Neural progenitor cell (in vitro differentiated cells): ENCODE results near the gene ACD. TPM values are rescaled to one million over a fixed set of nuclear protein-coding genes. Genes with fewer than 3 reads are reported as not detected.

Source experiments
- DNase-seq: peaks from one replicate; pipeline ENCODE4 v3.0.0-alpha.2; 2016; ENCODE audit warnings: low spot score
- H2AFZ ChIP-seq: fragments of 200-600 bp; sonication (generic); replicated peaks from 2 replicates; pipeline ENCODE4 v1.6.1; 2016; ENCODE audit warnings: antibody characterized with exemption
- H3F3A ChIP-seq: fragments of 200-600 bp; sonication (generic); 2 replicates; pipeline ENCODE4 v1.6.1; 2016; ENCODE audit warnings: antibody characterized with exemption, low read depth
- H3K27ac ChIP-seq: fragments of 200-600 bp; sonication (generic); 2 replicates; pipeline ENCODE4 v1.5.1; 2016; ENCODE audit warnings: mild to moderate bottlenecking
- H3K27me3 ChIP-seq: fragments of 200-600 bp; sonication (generic); 2 replicates; pipeline ENCODE4 v1.6.1; 2016; ENCODE audit warnings: mild to moderate bottlenecking, moderate library complexity
- H3K36me3 ChIP-seq: fragments of 200-600 bp; sonication (generic); 2 replicates; pipeline ENCODE4 v1.5.1; 2016
- H3K4me1 ChIP-seq: fragments of 200-600 bp; sonication (generic); 2 replicates; pipeline ENCODE4 v1.6.1; 2016; ENCODE audit warnings: mixed run types
- H3K4me2 ChIP-seq: fragments of 200-600 bp; sonication (generic); 2 replicates; pipeline ENCODE4 v1.6.1; 2016
- H3K4me3 ChIP-seq: fragments of 200-600 bp; sonication (generic); 2 replicates; pipeline ENCODE4 v1.5.1; 2016
- H3K79me2 ChIP-seq: fragments of 200-600 bp; sonication (generic); 2 replicates; pipeline ENCODE4 v1.6.1; 2016; ENCODE audit warnings: low read depth
- H3K9ac ChIP-seq: fragments of 200-600 bp; sonication (generic); 2 replicates; pipeline ENCODE4 v1.6.1; 2016
- H3K9me3 ChIP-seq: fragments of 200-600 bp; sonication (generic); 2 replicates; pipeline ENCODE4 v1.5.1; 2016; ENCODE audit warnings: low read depth
- H4K20me1 ChIP-seq: fragments of 200-600 bp; sonication (generic); 2 replicates; pipeline ENCODE4 v1.6.1; 2016; ENCODE audit warnings: low read depth
- H3K27ac Mint-ChIP-seq: 3 replicates; pipeline ENCODE4 v1.8.0; 2021; ENCODE audit warnings: mixed read lengths
- H3K27me3 Mint-ChIP-seq: 2 replicates; pipeline ENCODE4 v1.8.0; 2022; ENCODE audit warnings: low read depth, mild to moderate bottlenecking, inconsistent platforms, moderate library complexity, mixed read lengths; ENCODE audit not compliant: insufficient read depth
- H3K36me3 Mint-ChIP-seq: 3 replicates; pipeline ENCODE4 v1.8.0; 2021; ENCODE audit warnings: mixed read lengths
- H3K4me1 Mint-ChIP-seq: 3 replicates; pipeline ENCODE4 v1.8.0; 2021; ENCODE audit warnings: mixed read lengths
- H3K4me3 Mint-ChIP-seq: 3 replicates; pipeline ENCODE4 v1.8.0; 2021; ENCODE audit warnings: mild to moderate bottlenecking, moderate library complexity, mixed read lengths
- H3K9me3 Mint-ChIP-seq: 3 replicates; pipeline ENCODE4 v1.8.0; 2020; ENCODE audit warnings: mixed read lengths
- CTCF ChIP-seq: fragments of 200-600 bp; sonication (generic); IDR thresholded peaks from 2 replicates; pipeline ENCODE4 v1.5.1; 2017; ENCODE audit warnings: antibody characterized with exemption, mild to moderate bottlenecking
- EZH2 ChIP-seq: fragments of 200-600 bp; sonication (generic); IDR thresholded peaks from 2 replicates; pipeline ENCODE4 v1.6.1; 2017; ENCODE audit warnings: antibody characterized with exemption, mild to moderate bottlenecking, moderate library complexity
- EZH2phosphoT487 ChIP-seq: fragments of 200-600 bp; sonication (generic); IDR thresholded peaks from 2 replicates; pipeline ENCODE4 v1.6.1; 2017; ENCODE audit warnings: antibody characterized with exemption
- total RNA-seq: library from RNA; depleted of rRNA; stranded (reverse); fragments of >200 nt; gene quantifications from 2 replicates; pipeline ENCODE4 v1.2.3, GENCODE V29; 2015; ENCODE audit warnings: low replicate concordance

The ACD gene
- total RNA-seq, 1 donor from 2014 or later, result 11.5 TPM

DNA sequence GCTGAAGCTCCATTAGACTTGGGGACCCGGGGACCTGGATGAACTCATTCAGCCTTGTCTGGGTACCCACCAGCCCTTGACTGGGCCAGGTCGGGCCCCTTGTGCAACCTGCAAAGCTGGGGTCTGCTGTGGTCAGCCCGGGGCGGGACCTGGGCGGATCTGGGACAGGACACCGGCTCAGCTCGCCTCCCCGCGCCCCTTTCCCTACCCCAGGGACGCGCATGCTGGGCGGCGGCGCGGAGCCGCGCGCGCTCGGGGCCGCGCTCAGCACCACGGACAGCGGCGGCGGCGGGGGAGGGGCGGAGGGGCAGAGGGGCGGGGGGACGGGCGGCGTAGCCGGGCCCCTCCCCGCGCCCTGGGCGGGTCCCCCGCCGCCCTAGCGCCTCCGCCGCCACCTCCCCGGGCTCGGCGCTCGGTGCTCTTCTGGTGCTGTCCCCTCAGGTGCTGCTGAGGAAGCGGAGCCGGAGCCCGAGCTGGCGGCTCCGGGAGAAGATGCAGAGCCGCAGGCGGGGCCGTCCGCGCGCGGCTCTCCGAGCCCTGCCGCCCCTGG, 7.4 kb downstream of the ACD start:
- Histone ChIP-seq H3K4me1 (peaks cover 7% of the 10 kb centered on the region), H3K4me2 (peak overlapping the region; percentile 83), H4K20me1 (peaks cover 57% of the 10 kb centered on the region), H3K4me3 (peak overlapping the region; percentile 46), H3K79me2 (no peaks in the 10 kb centered on the region), H3K27me3 (peaks cover 48% of the 10 kb centered on the region), H3K27ac (no peak overlapping the region), H2AFZ (no peak overlapping the region), H3K9ac (no peak overlapping the region), H3K9me3 (no peaks in the 10 kb centered on the region), H3K36me3 (no peaks in the 10 kb centered on the region), H3F3A (peaks cover 8% of the 10 kb centered on the region)
- Mint-ChIP-seq H3K4me3 (no peak overlapping the region), H3K4me1 (peaks cover 10% of the 10 kb centered on the region), H3K9me3 (no peaks in the 10 kb centered on the region), H3K36me3 (no peaks in the 10 kb centered on the region), H3K27me3 (peaks cover 37% of the 10 kb centered on the region), H3K27ac (no peak overlapping the region)
- TF ChIP-seq EZH2phosphoT487 (no peak), EZH2 (no peak), CTCF (no peak)
- DNase-seq, result peak; percentile 88

GRCh38 chr16:67651847-67652246, 8.2 kb downstream of the ACD start:
- Histone ChIP-seq H3K36me3 (no peaks in the 10 kb centered on the region), H3K27ac (no peak overlapping the region)

DNA sequence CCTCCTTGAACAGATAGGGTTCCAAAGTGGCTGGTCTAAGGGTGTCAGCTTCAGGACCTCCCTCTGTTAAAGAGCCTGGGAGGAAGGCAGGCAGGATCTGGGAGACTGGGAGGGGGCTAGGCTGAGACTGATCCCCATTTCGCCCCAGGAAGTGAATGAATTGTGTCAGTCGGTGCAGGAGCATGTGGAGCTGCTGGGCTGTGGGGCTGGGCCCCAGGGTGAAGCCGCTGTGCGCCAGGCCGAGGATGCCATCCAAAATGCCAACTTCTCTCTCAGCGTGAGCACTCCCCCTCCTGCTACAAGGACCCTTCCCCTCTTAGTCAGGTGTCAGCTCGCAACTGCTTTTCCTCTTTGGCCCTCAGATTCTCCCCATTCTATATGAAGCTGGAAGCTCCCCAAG, 9.0 kb downstream of the ACD start:
- no peak overlapping the region for H2AFZ ChIP-seq
- Mint-ChIP-seq H3K36me3 (no peaks in the 10 kb centered on the region), H3K27ac (no peak overlapping the region), H3K27me3 (peaks cover 37% of the 10 kb centered on the region), H3K4me1 (peaks cover 10% of the 10 kb centered on the region), H3K4me3 (no peak overlapping the region), H3K9me3 (no peaks in the 10 kb centered on the region)
- no peak overlapping the region for H3K9ac ChIP-seq
- TF ChIP-seq EZH2 (no peak), EZH2phosphoT487 (no peak), CTCF (no peak)
- H3F3A ChIP-seq, result peaks cover 8% of the 10 kb centered on the region
- DNase-seq, result no peak
- peaks cover 51% of the 10 kb centered on the region for H4K20me1 ChIP-seq
- H3K27me3 ChIP-seq, result peaks cover 52% of the 10 kb centered on the region
- no peak overlapping the region for H3K4me2 ChIP-seq
- no peaks in the 10 kb centered on the region for H3K79me2 ChIP-seq
- H3K27ac ChIP-seq, result no peak overlapping the region
- H3K36me3 ChIP-seq, result no peaks in the 10 kb centered on the region
- peaks cover 7% of the 10 kb centered on the region for H3K4me1 ChIP-seq
- H3K4me3 ChIP-seq, result no peak overlapping the region
- no peaks in the 10 kb centered on the region for H3K9me3 ChIP-seq

More at GRCh38 chr16:67651847-67652246, 8.2 kb downstream of the ACD start:
- Mint-ChIP-seq H3K4me1 (peaks cover 10% of the 10 kb centered on the region), H3K27me3 (peaks cover 37% of the 10 kb centered on the region), H3K36me3 (no peaks in the 10 kb centered on the region), H3K27ac (no peak overlapping the region), H3K9me3 (no peaks in the 10 kb centered on the region), H3K4me3 (peak overlapping the region; percentile 82)
- H2AFZ ChIP-seq, result no peak overlapping the region
- no peaks in the 10 kb centered on the region for H3K79me2 ChIP-seq
- H3K9me3 ChIP-seq, result no peaks in the 10 kb centered on the region
- no peak overlapping the region for H3K9ac ChIP-seq
- no peak overlapping the region for H3K4me3 ChIP-seq
- no peak overlapping the region for H3K4me2 ChIP-seq
- H3F3A ChIP-seq, result peaks cover 8% of the 10 kb centered on the region
- H3K27me3 ChIP-seq, result peaks cover 51% of the 10 kb centered on the region
- no peak for DNase-seq
- H3K4me1 ChIP-seq, result peaks cover 7% of the 10 kb centered on the region
- TF ChIP-seq EZH2, result no peak
- no peak for TF ChIP-seq EZH2phosphoT487
- TF ChIP-seq CTCF, result no peak
- H4K20me1 ChIP-seq, result peaks cover 57% of the 10 kb centered on the region
